ENCODE measurements around the gene PSENEN.

DNA sequence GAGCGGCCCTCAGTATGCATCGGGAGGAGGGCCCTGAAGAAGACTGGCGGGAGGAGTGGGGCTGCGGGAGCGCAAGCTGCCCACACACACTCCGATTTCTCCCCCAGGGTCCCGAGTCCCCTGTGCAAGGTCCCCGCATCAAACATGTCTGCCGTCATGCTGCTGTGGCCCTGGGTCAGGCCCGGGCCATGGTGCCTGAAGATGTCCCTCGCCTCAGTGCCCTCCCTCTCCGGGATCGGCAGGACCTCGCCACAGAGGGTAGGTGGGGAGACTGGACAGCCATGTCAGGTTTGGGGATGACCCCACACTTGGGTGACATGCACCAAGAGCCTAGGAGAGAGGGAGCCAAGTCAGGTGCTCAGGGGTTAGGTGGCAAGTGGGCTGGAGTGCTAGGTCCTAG lies 23.0 kb upstream of the PSENEN start:
- TF ChIP-seq TAF1 (IDR thresholded peaks at IDR 0.05; ENCODE audit: borderline replicate concordance, insufficient read depth, low read length) = no peak
- TF ChIP-seq POLR2AphosphoS5 (IDR thresholded peaks at IDR 0.05; ENCODE audit: low read depth, low read length) = no peak
- no peak for TF ChIP-seq FOXP2 (optimal IDR thresholded peaks at IDR 0.05; ENCODE audit: borderline replicate concordance, extremely low read depth, extremely low read length, insufficient read depth)
- no peak for TF ChIP-seq SIN3A (IDR thresholded peaks at IDR 0.05; ENCODE audit: borderline replicate concordance, insufficient read depth, low read length)
- TF ChIP-seq, protein P1, sequence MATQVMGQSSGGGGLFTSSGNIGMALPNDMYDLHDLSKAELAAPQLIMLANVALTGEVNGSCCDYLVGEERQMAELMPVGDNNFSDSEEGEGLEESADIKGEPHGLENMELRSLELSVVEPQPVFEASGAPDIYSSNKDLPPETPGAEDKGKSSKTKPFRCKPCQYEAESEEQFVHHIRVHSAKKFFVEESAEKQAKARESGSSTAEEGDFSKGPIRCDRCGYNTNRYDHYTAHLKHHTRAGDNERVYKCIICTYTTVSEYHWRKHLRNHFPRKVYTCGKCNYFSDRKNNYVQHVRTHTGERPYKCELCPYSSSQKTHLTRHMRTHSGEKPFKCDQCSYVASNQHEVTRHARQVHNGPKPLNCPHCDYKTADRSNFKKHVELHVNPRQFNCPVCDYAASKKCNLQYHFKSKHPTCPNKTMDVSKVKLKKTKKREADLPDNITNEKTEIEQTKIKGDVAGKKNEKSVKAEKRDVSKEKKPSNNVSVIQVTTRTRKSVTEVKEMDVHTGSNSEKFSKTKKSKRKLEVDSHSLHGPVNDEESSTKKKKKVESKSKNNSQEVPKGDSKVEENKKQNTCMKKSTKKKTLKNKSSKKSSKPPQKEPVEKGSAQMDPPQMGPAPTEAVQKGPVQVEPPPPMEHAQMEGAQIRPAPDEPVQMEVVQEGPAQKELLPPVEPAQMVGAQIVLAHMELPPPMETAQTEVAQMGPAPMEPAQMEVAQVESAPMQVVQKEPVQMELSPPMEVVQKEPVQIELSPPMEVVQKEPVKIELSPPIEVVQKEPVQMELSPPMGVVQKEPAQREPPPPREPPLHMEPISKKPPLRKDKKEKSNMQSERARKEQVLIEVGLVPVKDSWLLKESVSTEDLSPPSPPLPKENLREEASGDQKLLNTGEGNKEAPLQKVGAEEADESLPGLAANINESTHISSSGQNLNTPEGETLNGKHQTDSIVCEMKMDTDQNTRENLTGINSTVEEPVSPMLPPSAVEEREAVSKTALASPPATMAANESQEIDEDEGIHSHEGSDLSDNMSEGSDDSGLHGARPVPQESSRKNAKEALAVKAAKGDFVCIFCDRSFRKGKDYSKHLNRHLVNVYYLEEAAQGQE (IDR thresholded peaks at IDR 0.05; ENCODE audit: insufficient read depth in 1 of 2, low read depth in 2 of 2, low read length in 2 of 2) = no peak
